ENCODE measurements around the gene LIN28B.

The LIN28B gene

GRCh38 chr6:105036351-105036750, 79.4 kb downstream of the LIN28B start:
- no peak for DNase-seq (ENCODE audit: low spot score)
- TF ChIP-seq, protein P1, sequence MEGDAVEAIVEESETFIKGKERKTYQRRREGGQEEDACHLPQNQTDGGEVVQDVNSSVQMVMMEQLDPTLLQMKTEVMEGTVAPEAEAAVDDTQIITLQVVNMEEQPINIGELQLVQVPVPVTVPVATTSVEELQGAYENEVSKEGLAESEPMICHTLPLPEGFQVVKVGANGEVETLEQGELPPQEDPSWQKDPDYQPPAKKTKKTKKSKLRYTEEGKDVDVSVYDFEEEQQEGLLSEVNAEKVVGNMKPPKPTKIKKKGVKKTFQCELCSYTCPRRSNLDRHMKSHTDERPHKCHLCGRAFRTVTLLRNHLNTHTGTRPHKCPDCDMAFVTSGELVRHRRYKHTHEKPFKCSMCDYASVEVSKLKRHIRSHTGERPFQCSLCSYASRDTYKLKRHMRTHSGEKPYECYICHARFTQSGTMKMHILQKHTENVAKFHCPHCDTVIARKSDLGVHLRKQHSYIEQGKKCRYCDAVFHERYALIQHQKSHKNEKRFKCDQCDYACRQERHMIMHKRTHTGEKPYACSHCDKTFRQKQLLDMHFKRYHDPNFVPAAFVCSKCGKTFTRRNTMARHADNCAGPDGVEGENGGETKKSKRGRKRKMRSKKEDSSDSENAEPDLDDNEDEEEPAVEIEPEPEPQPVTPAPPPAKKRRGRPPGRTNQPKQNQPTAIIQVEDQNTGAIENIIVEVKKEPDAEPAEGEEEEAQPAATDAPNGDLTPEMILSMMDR (IDR thresholded peaks at IDR 0.05; ENCODE audit: extremely low read depth, missing control alignments) = no peak

- TF ChIP-seq, protein P1 (IDR thresholded peaks at IDR 0.05; ENCODE audit: extremely low read depth, missing control alignments) = no peak
- DNase-seq (ENCODE audit: low spot score) = no peak
These were observed 81.4 kb downstream of the LIN28B start for GRCh38 chr6:105038259-105038658.

DNA sequence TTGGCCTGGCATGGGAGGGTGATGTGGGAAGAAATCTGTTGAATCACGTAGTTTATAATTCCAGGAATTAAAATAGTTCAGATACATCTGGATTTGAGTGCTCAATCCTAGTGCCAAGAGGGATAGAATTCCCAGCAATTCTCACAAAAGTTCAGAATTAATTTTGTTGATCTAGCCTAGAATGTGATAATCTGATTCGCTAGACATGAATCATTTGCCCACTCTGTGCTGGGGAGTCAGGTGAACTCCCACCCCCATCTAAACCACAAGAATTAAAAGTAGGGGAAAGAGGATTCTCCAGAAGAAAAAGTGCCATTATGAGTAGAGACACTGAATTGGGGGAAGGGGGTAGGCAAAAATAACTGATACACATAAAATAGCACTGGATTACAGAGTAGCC, 85.0 kb downstream of the LIN28B start:
- TF ChIP-seq, protein P1 (IDR thresholded peaks at IDR 0.05; ENCODE audit: extremely low read depth, missing control alignments) = no peak
- no peak for DNase-seq (ENCODE audit: low spot score)

DNA sequence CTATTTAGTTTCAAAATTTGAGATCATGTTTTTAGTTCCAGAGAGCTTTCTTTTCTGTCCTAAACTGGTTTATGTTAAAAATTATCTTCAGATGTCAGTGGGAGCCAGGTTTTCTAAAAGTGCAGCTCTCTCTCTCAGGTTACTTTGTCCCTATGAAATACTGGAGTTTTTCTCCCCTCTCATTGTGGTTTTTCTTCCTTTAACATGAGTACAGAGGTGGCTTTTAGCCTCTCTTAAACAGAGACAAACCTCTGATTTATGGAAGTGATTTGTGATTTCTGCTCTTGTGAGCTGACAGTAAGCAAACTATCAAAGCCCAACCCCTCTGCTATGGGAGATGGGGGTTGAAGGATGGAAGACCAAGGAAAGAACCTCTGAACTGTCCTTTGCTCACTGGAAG, 85.7 kb downstream of the LIN28B start:
- TF ChIP-seq, protein P1 (IDR thresholded peaks at IDR 0.05; ENCODE audit: extremely low read depth, missing control alignments) = no peak
- no peak for DNase-seq (ENCODE audit: low spot score)

DNA sequence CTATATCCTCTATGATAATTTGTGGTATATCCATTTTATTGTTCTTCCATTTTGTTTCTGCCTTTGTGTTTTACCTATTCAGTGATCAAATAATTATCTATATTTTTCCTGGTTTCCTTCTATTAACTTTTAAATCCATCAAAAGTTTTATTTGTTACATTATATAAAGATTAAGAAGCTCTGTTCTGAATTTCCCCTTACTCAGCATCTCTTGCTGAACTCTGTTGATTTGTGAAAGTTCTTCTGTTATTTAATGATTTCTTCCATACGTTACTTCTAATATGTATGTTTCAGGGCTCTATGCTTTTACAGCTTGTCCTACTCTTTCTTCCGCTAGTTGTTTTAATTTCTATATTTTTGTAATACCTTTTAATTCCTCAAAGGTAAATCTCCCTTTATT, 87.1 kb downstream of the LIN28B start:
- TF ChIP-seq, protein P1 (IDR thresholded peaks at IDR 0.05; ENCODE audit: extremely low read depth, missing control alignments) = no peak
- no peak for DNase-seq (ENCODE audit: low spot score)

DNA sequence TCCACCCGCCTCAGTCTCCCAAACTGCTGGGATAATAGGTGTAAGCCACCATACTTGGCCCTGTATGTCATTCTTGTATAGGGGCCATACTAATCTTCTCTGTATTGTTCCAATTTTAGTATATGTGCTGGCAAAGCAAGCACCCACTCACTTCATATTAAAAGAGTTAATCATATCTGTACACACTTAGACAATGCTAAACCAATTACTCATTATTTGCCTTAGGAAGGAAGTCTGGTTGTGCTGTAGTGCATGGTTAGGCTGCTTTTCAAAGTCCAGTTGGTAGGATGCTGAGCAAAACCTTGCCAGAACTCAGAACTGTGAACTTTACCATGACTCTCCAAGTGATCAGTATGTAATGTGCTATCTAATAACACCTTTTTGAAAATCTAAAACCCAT, 88.6 kb downstream of the LIN28B start:
- no peak for DNase-seq (ENCODE audit: low spot score)
- TF ChIP-seq, protein P1 (IDR thresholded peaks at IDR 0.05; ENCODE audit: extremely low read depth, missing control alignments) = no peak

- TF ChIP-seq, protein P1 (IDR thresholded peaks at IDR 0.05; ENCODE audit: extremely low read depth, missing control alignments) = no peak
- no peak for DNase-seq (ENCODE audit: low spot score)
These were observed 95.1 kb downstream of the LIN28B start for GRCh38 chr6:105051941-105052471.
